ENCODE measurements around the gene SPDYE3. TPM values are rescaled to one million over a fixed set of nuclear protein-coding genes. Genes with fewer than 3 reads are reported as not detected.
"Not testable (repeated sequence)": the region's sequence is repeated elsewhere in the genome, so short reads cannot be mapped to it uniquely, and the experiment has no call there.

SPDYE3 gene
- total RNA-seq: not detected

GRCh38 chr7:100307402-100307801, at the start of gene SPDYE3:
SPDYE3 (plus strand) TSS chr7:100307702; CDS start chr7:100307886, 184 bp downstream.
- not testable (repeated sequence) for ATAC-seq

- not testable (repeated sequence) for ATAC-seq
These were observed 47.5 kb upstream of the SPDYE3 start for GRCh38 chr7:100259984-100260383.

- not testable (repeated sequence) for ATAC-seq
These were observed 44.6 kb upstream of the SPDYE3 start for GRCh38 chr7:100262896-100263295.

GRCh38 chr7:100264223-100264622, 43.3 kb upstream of the SPDYE3 start:
- ATAC-seq: not testable (repeated sequence)

- not testable (repeated sequence) for ATAC-seq
These were observed 42.8 kb upstream of the SPDYE3 start for GRCh38 chr7:100264669-100265165.

- ATAC-seq: not testable (repeated sequence)
These were observed 41.7 kb upstream of the SPDYE3 start for GRCh38 chr7:100265851-100266250.

- no peak for ATAC-seq
These were observed 40.7 kb upstream of the SPDYE3 start for GRCh38 chr7:100266576-100267354.

- ATAC-seq: no peak
These were observed 39.9 kb upstream of the SPDYE3 start for GRCh38 chr7:100267648-100268047.

- ATAC-seq: not testable (repeated sequence)
These were observed 38.6 kb upstream of the SPDYE3 start for GRCh38 chr7:100268882-100269281.

GRCh38 chr7:100269306-100270045, 38.0 kb upstream of the SPDYE3 start:
- ATAC-seq: not testable (repeated sequence)

- not testable (repeated sequence) for ATAC-seq
These were observed 37.2 kb upstream of the SPDYE3 start for GRCh38 chr7:100270046-100270918.

- not testable (repeated sequence) for ATAC-seq
These were observed 36.4 kb upstream of the SPDYE3 start for GRCh38 chr7:100270941-100271593.

GRCh38 chr7:100271716-100272537, 35.6 kb upstream of the SPDYE3 start:
- ATAC-seq: peak; percentile 88

GRCh38 chr7:100272538-100272902, 35.0 kb upstream of the SPDYE3 start:
- not testable (repeated sequence) for ATAC-seq

GRCh38 chr7:100275120-100275519, 32.4 kb upstream of the SPDYE3 start:
- ATAC-seq: no peak

GRCh38 chr7:100276126-100276525, 31.4 kb upstream of the SPDYE3 start:
- not testable (repeated sequence) for ATAC-seq

GRCh38 chr7:100282069-100282608, 25.4 kb upstream of the SPDYE3 start:
- not testable (repeated sequence) for ATAC-seq

- ATAC-seq: not testable (repeated sequence)
These were observed 24.4 kb upstream of the SPDYE3 start for GRCh38 chr7:100283147-100283546.

GRCh38 chr7:100287191-100287969, 20.1 kb upstream of the SPDYE3 start:
- ATAC-seq: not testable (repeated sequence)

- ATAC-seq: not testable (repeated sequence)
These were observed 19.2 kb upstream of the SPDYE3 start for GRCh38 chr7:100288258-100288657.
